Endodermal cell (in vitro differentiated cells): ENCODE data around the gene NPEPL1. TPM values are rescaled to one million over a fixed set of nuclear protein-coding genes. Genes with fewer than 3 reads are reported as not detected.
A peak's percentile ranks its signal among the peaks of the same experiment; 100 is the strongest.

Experiments
- DNase-seq: peaks from one replicate; pipeline ENCODE4 v3.0.0-alpha.2; 2017
- H3K27ac ChIP-seq: 2 replicates; pipeline ENCODE4 v1.5.1; 2013; ENCODE audit warnings: mild to moderate bottlenecking, low read depth, low read length, moderate library complexity
- H3K27me3 ChIP-seq: 2 replicates; pipeline ENCODE4 v1.6.1; 2013; ENCODE audit warnings: mild to moderate bottlenecking, low read length, moderate library complexity; ENCODE audit not compliant: insufficient read depth, control insufficient read depth, poor library complexity, severe bottlenecking
- H3K36me3 ChIP-seq: 2 replicates; pipeline ENCODE4 v1.7.0; 2013; ENCODE audit warnings: mild to moderate bottlenecking, low read length, moderate library complexity; ENCODE audit not compliant: control insufficient read depth, insufficient read depth
- H3K4me1 ChIP-seq: one replicate; pipeline ENCODE4 v1.7.0; 2013; ENCODE audit warnings: low read length; ENCODE audit not compliant: control insufficient read depth, insufficient read depth
- H3K4me3 ChIP-seq: 2 replicates; pipeline ENCODE4 v1.5.1; 2013; ENCODE audit warnings: mild to moderate bottlenecking, low read length, moderate library complexity
- H3K9ac ChIP-seq: 2 replicates; pipeline ENCODE4 v1.6.1; 2013; ENCODE audit warnings: mild to moderate bottlenecking, low read length, moderate library complexity; ENCODE audit not compliant: poor library complexity, severe bottlenecking; ENCODE audit errors: extremely low read depth
- H3K9me3 ChIP-seq: 2 replicates; pipeline ENCODE4 v1.6.1; 2013; ENCODE audit warnings: mild to moderate bottlenecking, low read length, moderate library complexity; ENCODE audit not compliant: control insufficient read depth
- H3K27ac Mint-ChIP-seq: 2 replicates; pipeline ENCODE4 v1.8.0; 2020; ENCODE audit warnings: mixed read lengths
- H3K27me3 Mint-ChIP-seq: 2 replicates; pipeline ENCODE4 v1.8.0; 2021; ENCODE audit warnings: mild to moderate bottlenecking, mixed read lengths; ENCODE audit not compliant: insufficient read depth
- H3K36me3 Mint-ChIP-seq: 2 replicates; pipeline ENCODE4 v1.8.0; 2020; ENCODE audit warnings: low read depth, mixed read lengths
- H3K4me1 Mint-ChIP-seq: 2 replicates; pipeline ENCODE4 v1.8.0; 2020; ENCODE audit warnings: mixed read lengths
- H3K4me3 Mint-ChIP-seq: 2 replicates; pipeline ENCODE4 v1.8.0; 2020; ENCODE audit warnings: mild to moderate bottlenecking, moderate library complexity, mixed read lengths
- H3K9me3 Mint-ChIP-seq: 2 replicates; pipeline ENCODE4 v1.8.0; 2020; ENCODE audit warnings: mild to moderate bottlenecking, mixed read lengths
- CTCF ChIP-seq: fragments of 200-600 bp; sonication (generic); conservative IDR thresholded peaks from 2 replicates; pipeline ENCODE4 v1.5.0; 2021; ENCODE audit warnings: antibody characterized with exemption, mild to moderate bottlenecking
- WGBS, 2 experiments: methylation state at CpG; one replicate each; pipeline versions ENCODE4 v1.1.5 to v1.1.7; 2013; ENCODE audit warnings: missing lambda C conversion rate in 2 of 2, mixed read lengths in 1 of 2; ENCODE audit not compliant: insufficient coverage in 1 of 2, insufficient read length in 1 of 2; 5-methylcytosine and 5-hydroxymethylcytosine counted together
- total RNA-seq, 2 donors: library from RNA; stranded (reverse); fragmentation: NEBNext Ultra II Directional in 1 of 2; extraction: Animal tissue kit (Norgen Biotek cat#: 25700) in 1 of 2; gene quantifications; 2 replicates in 1 of 2; 3 replicates in 1 of 2; pipeline ENCODE4 v1.2.1, GENCODE V29; 2021

Gene NPEPL1
- total RNA-seq, 2 donors from 2014 or later: 52.9 to 72.8 TPM

GRCh38 chr20:58713801-58714339, 21.3 kb downstream of the NPEPL1 start:
- no peak for TF ChIP-seq CTCF
- no peaks in the 10 kb centered on the region for H3K27me3 Mint-ChIP-seq
- no peaks in the 10 kb centered on the region for H3K9me3 Mint-ChIP-seq
- Histone ChIP-seq H3K36me3 (no peaks in the 10 kb centered on the region), H3K27me3 (no peaks in the 10 kb centered on the region), H3K9ac (no peak overlapping the region), H3K4me3 (no peak overlapping the region), H3K4me1 (no peaks in the 10 kb centered on the region), H3K9me3 (no peaks in the 10 kb centered on the region), H3K27ac (no peak overlapping the region)
- DNase-seq: no peak
- 95 to 98% methylated on average over 10 to 24 of the region's 24 CpGs for WGBS, 2 experiments
- H3K36me3 Mint-ChIP-seq: peaks cover 8% of the 10 kb centered on the region
- no peak overlapping the region for H3K4me3 Mint-ChIP-seq
- no peak overlapping the region for H3K27ac Mint-ChIP-seq
- no peaks in the 10 kb centered on the region for H3K4me1 Mint-ChIP-seq

GRCh38 chr20:58714340-58714922, 21.8 kb downstream of the NPEPL1 start:
- Histone ChIP-seq H3K9ac (no peak overlapping the region), H3K36me3 (no peaks in the 10 kb centered on the region), H3K9me3 (no peaks in the 10 kb centered on the region), H3K27me3 (no peaks in the 10 kb centered on the region), H3K27ac (no peak overlapping the region), H3K4me3 (no peak overlapping the region), H3K4me1 (no peaks in the 10 kb centered on the region)
- peak; percentile 45 for DNase-seq
- 93 to 97% methylated on average over 11 to 16 of the region's 16 CpGs for WGBS, 2 experiments
- H3K27me3 Mint-ChIP-seq: no peaks in the 10 kb centered on the region
- no peaks in the 10 kb centered on the region for H3K4me1 Mint-ChIP-seq
- no peak overlapping the region for H3K4me3 Mint-ChIP-seq
- H3K36me3 Mint-ChIP-seq: peaks cover 3% of the 10 kb centered on the region
- no peaks in the 10 kb centered on the region for H3K9me3 Mint-ChIP-seq
- no peak for TF ChIP-seq CTCF
- peak overlapping the region; percentile 26 for H3K27ac Mint-ChIP-seq

- Histone ChIP-seq H3K4me1 (no peaks in the 10 kb centered on the region), H3K36me3 (no peaks in the 10 kb centered on the region), H3K27me3 (no peaks in the 10 kb centered on the region), H3K27ac (no peak overlapping the region), H3K9me3 (no peaks in the 10 kb centered on the region), H3K4me3 (no peak overlapping the region), H3K9ac (no peak overlapping the region)
- TF ChIP-seq CTCF: no peak
- Mint-ChIP-seq H3K36me3 (no peaks in the 10 kb centered on the region), H3K27me3 (no peaks in the 10 kb centered on the region), H3K9me3 (no peaks in the 10 kb centered on the region), H3K4me1 (no peaks in the 10 kb centered on the region), H3K4me3 (no peak overlapping the region), H3K27ac (peak overlapping the region; percentile 66)
- peak; percentile 41 for DNase-seq
- 91 to 95% methylated on average over 7 to 14 of the region's 14 CpGs for WGBS, 2 experiments
Observed at GRCh38 chr20:58714923-58715351, 22.3 kb downstream of the NPEPL1 start.
